Glutamatergic neuron (in vitro differentiated cells): Measurements from ENCODE around the gene LHFPL3. TPM values are rescaled to one million over a fixed set of nuclear protein-coding genes. Genes with fewer than 3 reads are reported as not detected.
A peak's percentile ranks its signal among the peaks of the same experiment; 100 is the strongest.

Experiments used
- DNase-seq: peaks from one replicate; pipeline ENCODE4 v3.0.0; 2022
- H3K27ac Mint-ChIP-seq: one replicate; pipeline ENCODE4 v1.8.0; 2020; ENCODE audit warnings: mild to moderate bottlenecking, mixed read lengths, inconsistent platforms; ENCODE audit not compliant: unreplicated experiment
- H3K27me3 Mint-ChIP-seq: one replicate; pipeline ENCODE4 v1.8.0; 2020; ENCODE audit warnings: mild to moderate bottlenecking, moderate library complexity, mixed read lengths, inconsistent platforms; ENCODE audit not compliant: unreplicated experiment
- H3K36me3 Mint-ChIP-seq: one replicate; pipeline ENCODE4 v1.8.0; 2020; ENCODE audit warnings: mild to moderate bottlenecking, mixed read lengths, inconsistent platforms; ENCODE audit not compliant: unreplicated experiment
- H3K4me1 Mint-ChIP-seq: one replicate; pipeline ENCODE4 v1.8.0; 2020; ENCODE audit warnings: mild to moderate bottlenecking, low read depth, mixed read lengths, inconsistent platforms; ENCODE audit not compliant: unreplicated experiment
- H3K4me3 Mint-ChIP-seq: one replicate; pipeline ENCODE4 v1.8.0; 2020; ENCODE audit warnings: mild to moderate bottlenecking, mixed read lengths, inconsistent platforms; ENCODE audit not compliant: unreplicated experiment
- H3K9me3 Mint-ChIP-seq: one replicate; pipeline ENCODE4 v1.8.0; 2020; ENCODE audit warnings: mild to moderate bottlenecking, moderate library complexity, mixed read lengths, inconsistent platforms; ENCODE audit not compliant: unreplicated experiment
- total RNA-seq: library from RNA; stranded (reverse); fragmentation: NEBNext Ultra II Directional; extraction: Animal tissue kit (Norgen Biotek cat#: 25700); gene quantifications from one replicate; pipeline ENCODE4 v1.2.1, GENCODE V29; 2021; ENCODE audit not compliant: unreplicated experiment
- TF ChIP-seq, protein P1 (sequence below): fragments of 200-600 bp; sonication (generic); IDR thresholded peaks from one replicate; pipeline ENCODE4 v1.5.0; 2021; ENCODE audit not compliant: partially characterized antibody, unreplicated experiment

LHFPL3 gene
- total RNA-seq, 1 donor from 2014 or later, result not detected

- Mint-ChIP-seq H3K4me1 (no peaks in the 10 kb centered on the region), H3K9me3 (peaks cover 11% of the 10 kb centered on the region), H3K27me3 (peaks cover 4% of the 10 kb centered on the region), H3K27ac (no peak overlapping the region), H3K36me3 (peaks cover 7% of the 10 kb centered on the region), H3K4me3 (no peak overlapping the region)
- DNase-seq, result peak; percentile 56
- TF ChIP-seq, protein P1, sequence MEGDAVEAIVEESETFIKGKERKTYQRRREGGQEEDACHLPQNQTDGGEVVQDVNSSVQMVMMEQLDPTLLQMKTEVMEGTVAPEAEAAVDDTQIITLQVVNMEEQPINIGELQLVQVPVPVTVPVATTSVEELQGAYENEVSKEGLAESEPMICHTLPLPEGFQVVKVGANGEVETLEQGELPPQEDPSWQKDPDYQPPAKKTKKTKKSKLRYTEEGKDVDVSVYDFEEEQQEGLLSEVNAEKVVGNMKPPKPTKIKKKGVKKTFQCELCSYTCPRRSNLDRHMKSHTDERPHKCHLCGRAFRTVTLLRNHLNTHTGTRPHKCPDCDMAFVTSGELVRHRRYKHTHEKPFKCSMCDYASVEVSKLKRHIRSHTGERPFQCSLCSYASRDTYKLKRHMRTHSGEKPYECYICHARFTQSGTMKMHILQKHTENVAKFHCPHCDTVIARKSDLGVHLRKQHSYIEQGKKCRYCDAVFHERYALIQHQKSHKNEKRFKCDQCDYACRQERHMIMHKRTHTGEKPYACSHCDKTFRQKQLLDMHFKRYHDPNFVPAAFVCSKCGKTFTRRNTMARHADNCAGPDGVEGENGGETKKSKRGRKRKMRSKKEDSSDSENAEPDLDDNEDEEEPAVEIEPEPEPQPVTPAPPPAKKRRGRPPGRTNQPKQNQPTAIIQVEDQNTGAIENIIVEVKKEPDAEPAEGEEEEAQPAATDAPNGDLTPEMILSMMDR, result peak; percentile 63
Measured at GRCh38 chr7:104862719-104863118, 534.3 kb downstream of the LHFPL3 start.

GRCh38 chr7:104873401-104873800 lies 545.0 kb downstream of the LHFPL3 start:
- no peak overlapping the region for H3K27ac Mint-ChIP-seq
- H3K4me1 Mint-ChIP-seq, result no peaks in the 10 kb centered on the region
- H3K36me3 Mint-ChIP-seq, result no peaks in the 10 kb centered on the region
- TF ChIP-seq, protein P1, result no peak
- H3K4me3 Mint-ChIP-seq, result no peak overlapping the region
- H3K27me3 Mint-ChIP-seq, result no peaks in the 10 kb centered on the region
- H3K9me3 Mint-ChIP-seq, result no peaks in the 10 kb centered on the region
- DNase-seq, result no peak

DNA sequence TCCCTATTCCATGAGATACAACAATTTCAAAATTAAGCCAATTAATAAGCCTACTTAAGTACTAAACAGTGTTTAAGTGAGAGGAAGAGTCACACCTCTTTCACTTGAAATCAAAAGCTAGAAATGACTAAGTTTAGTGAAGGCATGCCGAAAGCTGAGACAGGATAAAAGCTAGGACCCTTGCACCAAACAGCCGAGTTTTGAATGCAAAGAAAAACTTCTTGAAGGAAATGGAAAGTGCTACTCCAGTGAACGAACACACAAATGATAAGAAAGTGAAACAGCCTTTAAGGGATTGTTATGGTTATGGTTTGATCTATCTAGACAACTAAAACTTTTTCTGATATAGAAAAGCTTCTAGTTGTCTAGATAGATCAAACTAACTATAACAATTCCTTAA lies 550.2 kb downstream of the LHFPL3 start:
- TF ChIP-seq, protein P1, result no peak

GRCh38 chr7:104883248-104883717 lies 554.9 kb downstream of the LHFPL3 start:
- Mint-ChIP-seq H3K36me3 (no peaks in the 10 kb centered on the region), H3K27me3 (peaks cover 4% of the 10 kb centered on the region), H3K4me1 (peaks cover 3% of the 10 kb centered on the region), H3K9me3 (peaks cover 2% of the 10 kb centered on the region), H3K27ac (no peak overlapping the region), H3K4me3 (no peak overlapping the region)
- TF ChIP-seq, protein P1, result no peak
- no peak for DNase-seq

More for the DNA sequence above, 550.2 kb downstream of the LHFPL3 start:
- Mint-ChIP-seq H3K4me3 (no peak overlapping the region), H3K27me3 (no peaks in the 10 kb centered on the region), H3K27ac (no peak overlapping the region), H3K36me3 (no peaks in the 10 kb centered on the region), H3K4me1 (no peaks in the 10 kb centered on the region), H3K9me3 (no peaks in the 10 kb centered on the region)
- DNase-seq, result no peak

- H3K4me1 Mint-ChIP-seq, result peaks cover 3% of the 10 kb centered on the region
- H3K4me3 Mint-ChIP-seq, result no peak overlapping the region
- peaks cover 2% of the 10 kb centered on the region for H3K9me3 Mint-ChIP-seq
- H3K27me3 Mint-ChIP-seq, result peaks cover 5% of the 10 kb centered on the region
- TF ChIP-seq, protein P1, result peak; percentile 84
- H3K27ac Mint-ChIP-seq, result no peak overlapping the region
- DNase-seq, result peak; percentile 88
- H3K36me3 Mint-ChIP-seq, result no peaks in the 10 kb centered on the region
Measured at GRCh38 chr7:104883718-104884452, 555.5 kb downstream of the LHFPL3 start.
